ENCODE data around the gene C12orf56.

DNA sequence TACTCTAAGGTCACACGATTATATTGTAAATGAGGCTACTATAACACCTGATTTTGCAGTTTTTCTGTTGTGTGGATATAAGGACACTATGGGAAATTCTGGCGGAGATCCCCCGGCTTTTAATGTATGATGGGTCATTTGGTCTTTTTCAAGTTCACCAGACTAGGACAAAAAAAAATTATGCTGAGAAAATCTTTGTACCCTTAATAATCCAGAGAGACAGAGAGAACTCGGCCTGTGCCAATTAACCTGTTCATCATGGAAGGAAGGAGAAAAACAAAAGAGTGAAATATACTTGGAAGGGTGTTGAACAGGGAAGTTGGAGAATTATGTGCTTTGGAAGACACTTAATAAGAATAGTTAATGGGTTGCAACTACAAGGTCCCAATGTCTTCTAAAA lies 106.3 kb downstream of the C12orf56 start:
- TF ChIP-seq ELF2 (CRISPR knock-in tag; IDR thresholded peaks at IDR 0.05) (no peak), HCFC1 (IDR thresholded peaks at IDR 0.05; ENCODE audit: low read depth, low read length) (no peak), STAT5B (CRISPR knock-in tag; IDR thresholded peaks at IDR 0.05) (no peak), FOXP1 (CRISPR knock-in tag; IDR thresholded peaks at IDR 0.05) (no peak), U2AF1 (optimal IDR thresholded peaks at IDR 0.05; ENCODE audit: low read depth, low read length) (no peak), POLR2A (conservative IDR thresholded peaks at IDR 0.05) (no peak), CC2D1A (IDR thresholded peaks at IDR 0.05) (no peak), ZNF263 (CRISPR knock-in tag; IDR thresholded peaks at IDR 0.05; ENCODE audit: borderline replicate concordance) (no peak), CBX1 (IDR thresholded peaks at IDR 0.05; ENCODE audit: low read depth) (no peak), SMARCE1 (IDR thresholded peaks at IDR 0.05) (no peak)
- TF ChIP-seq, protein P1, sequence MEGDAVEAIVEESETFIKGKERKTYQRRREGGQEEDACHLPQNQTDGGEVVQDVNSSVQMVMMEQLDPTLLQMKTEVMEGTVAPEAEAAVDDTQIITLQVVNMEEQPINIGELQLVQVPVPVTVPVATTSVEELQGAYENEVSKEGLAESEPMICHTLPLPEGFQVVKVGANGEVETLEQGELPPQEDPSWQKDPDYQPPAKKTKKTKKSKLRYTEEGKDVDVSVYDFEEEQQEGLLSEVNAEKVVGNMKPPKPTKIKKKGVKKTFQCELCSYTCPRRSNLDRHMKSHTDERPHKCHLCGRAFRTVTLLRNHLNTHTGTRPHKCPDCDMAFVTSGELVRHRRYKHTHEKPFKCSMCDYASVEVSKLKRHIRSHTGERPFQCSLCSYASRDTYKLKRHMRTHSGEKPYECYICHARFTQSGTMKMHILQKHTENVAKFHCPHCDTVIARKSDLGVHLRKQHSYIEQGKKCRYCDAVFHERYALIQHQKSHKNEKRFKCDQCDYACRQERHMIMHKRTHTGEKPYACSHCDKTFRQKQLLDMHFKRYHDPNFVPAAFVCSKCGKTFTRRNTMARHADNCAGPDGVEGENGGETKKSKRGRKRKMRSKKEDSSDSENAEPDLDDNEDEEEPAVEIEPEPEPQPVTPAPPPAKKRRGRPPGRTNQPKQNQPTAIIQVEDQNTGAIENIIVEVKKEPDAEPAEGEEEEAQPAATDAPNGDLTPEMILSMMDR (IDR thresholded peaks at IDR 0.05 in 2 of 3, conservative IDR thresholded peaks at IDR 0.05 in 1 of 3; ENCODE audit: insufficient read depth in 2 of 3, low read depth in 1 of 3, low read length in 3 of 3) = no peak
- TF ChIP-seq, protein P2, sequence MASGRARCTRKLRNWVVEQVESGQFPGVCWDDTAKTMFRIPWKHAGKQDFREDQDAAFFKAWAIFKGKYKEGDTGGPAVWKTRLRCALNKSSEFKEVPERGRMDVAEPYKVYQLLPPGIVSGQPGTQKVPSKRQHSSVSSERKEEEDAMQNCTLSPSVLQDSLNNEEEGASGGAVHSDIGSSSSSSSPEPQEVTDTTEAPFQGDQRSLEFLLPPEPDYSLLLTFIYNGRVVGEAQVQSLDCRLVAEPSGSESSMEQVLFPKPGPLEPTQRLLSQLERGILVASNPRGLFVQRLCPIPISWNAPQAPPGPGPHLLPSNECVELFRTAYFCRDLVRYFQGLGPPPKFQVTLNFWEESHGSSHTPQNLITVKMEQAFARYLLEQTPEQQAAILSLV (tag; IDR thresholded peaks at IDR 0.05) = no peak

Data from K562 (cell line).